Ishikawa (cell line): ENCODE data around the gene PAK6.

Experiments
- CEBPB ChIP-seq: IDR thresholded peaks from 2 replicates; pipeline ENCODE4 v1.6.1; 2012
- CREB1 ChIP-seq: IDR thresholded peaks from 2 replicates; pipeline ENCODE4 v1.6.1; 2012; ENCODE audit warnings: low read depth
- EGR1 ChIP-seq: IDR thresholded peaks from 2 replicates; pipeline ENCODE4 v1.6.1; 2012
- EP300 ChIP-seq: IDR thresholded peaks from 2 replicates; pipeline ENCODE4 v1.6.1; 2012; ENCODE audit warnings: borderline replicate concordance
- FOXM1 ChIP-seq: IDR thresholded peaks from 2 replicates; pipeline ENCODE4 v1.6.1; 2012; ENCODE audit warnings: low read depth, borderline replicate concordance
- NFIC ChIP-seq: IDR thresholded peaks from 2 replicates; pipeline ENCODE4 v1.6.1; 2012
- RAD21 ChIP-seq: IDR thresholded peaks from 2 replicates; pipeline ENCODE4 v1.6.1; 2012; ENCODE audit warnings: low read depth
- TAF1 ChIP-seq: IDR thresholded peaks from 2 replicates; pipeline ENCODE4 v1.6.1; 2012; ENCODE audit warnings: low read depth, mild to moderate bottlenecking
- TCF12 ChIP-seq: IDR thresholded peaks from 2 replicates; pipeline ENCODE4 v1.6.1; 2012; ENCODE audit warnings: low read depth
- TEAD4 ChIP-seq: IDR thresholded peaks from 2 replicates; pipeline ENCODE4 v1.6.1; 2012
- YY1 ChIP-seq: IDR thresholded peaks from 2 replicates; pipeline ENCODE4 v1.6.1; 2012; ENCODE audit warnings: low read depth
- ZBTB7A ChIP-seq: IDR thresholded peaks from 2 replicates; pipeline ENCODE4 v1.6.1; 2012; ENCODE audit warnings: low read depth
- TF ChIP-seq, protein P1 (sequence below): IDR thresholded peaks from 2 replicates; pipeline ENCODE4 v1.6.1; 2012
- TF ChIP-seq, protein P2 (sequence below): IDR thresholded peaks from 2 replicates; pipeline ENCODE4 v1.6.1; 2012; ENCODE audit warnings: low read depth, mild to moderate bottlenecking
- TF ChIP-seq, protein P3 (sequence below): IDR thresholded peaks from 2 replicates; pipeline ENCODE4 v1.6.1; 2012

PAK6 gene

DNA sequence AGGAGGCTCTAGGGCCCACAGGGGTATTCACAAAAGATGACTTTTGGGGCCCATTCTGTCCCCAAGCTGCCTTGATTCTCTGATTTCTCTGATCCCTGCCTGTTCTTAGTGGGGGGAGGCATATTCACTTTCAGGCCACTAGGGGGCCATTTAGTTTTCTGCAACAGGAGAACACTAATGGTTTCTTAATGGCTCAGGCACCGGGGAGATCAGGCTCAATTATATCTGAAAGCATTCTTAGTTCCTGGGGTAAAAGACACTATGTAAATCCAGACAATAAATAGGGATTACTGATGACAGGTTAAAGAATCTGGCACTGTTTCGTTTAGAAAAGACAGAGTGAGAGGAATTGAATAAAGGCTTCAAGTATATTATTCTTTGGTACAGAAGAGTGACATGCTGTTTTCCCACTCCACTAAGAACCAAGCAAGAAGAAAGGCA lies 82.1 kb downstream of the PAK6 start:
- TF ChIP-seq EGR1 (no peak), RAD21 (peak; percentile 67)

DNA sequence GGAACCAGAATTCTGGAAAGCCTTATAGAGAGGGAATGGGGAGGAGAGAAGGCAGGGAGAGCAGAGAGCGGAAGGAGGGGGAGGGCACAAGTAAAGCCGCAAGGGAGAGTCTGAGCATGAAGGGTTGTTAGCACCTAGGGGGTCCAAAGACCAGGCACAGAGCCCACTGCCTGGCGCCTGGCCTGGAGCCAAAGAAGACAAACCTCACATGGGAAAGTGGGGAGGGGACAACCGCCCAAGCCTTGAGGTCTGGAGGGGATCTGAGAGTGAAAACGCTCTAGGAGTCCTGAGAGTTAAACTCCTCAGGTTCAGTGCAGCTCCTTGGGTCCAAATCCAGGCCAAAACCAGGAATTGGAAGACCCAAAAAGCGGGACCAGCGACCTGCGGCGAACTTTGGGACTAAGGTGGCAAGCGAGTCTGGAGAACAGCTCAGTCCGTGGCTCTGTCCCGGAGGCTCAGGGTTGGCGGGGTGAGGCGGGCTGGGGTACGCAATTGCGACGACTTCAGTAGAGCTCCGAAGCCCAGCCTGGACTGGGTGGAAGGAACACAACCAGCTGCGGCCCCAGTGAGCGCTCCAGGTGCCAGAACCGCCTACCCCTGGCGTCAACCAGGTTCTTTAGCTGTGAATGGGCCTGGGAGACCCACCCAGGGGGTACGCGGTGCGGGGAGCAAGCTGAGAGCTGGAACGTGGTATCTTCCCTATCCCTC lies 83.8 kb downstream of the PAK6 start:
- TF ChIP-seq NFIC: no peak; the same call in 1 of the 2 replicates
- no peak for TF ChIP-seq TAF1
- no peak for TF ChIP-seq RAD21
- TF ChIP-seq TEAD4: no peak
- TF ChIP-seq CEBPB: no peak
- TF ChIP-seq, protein P1, sequence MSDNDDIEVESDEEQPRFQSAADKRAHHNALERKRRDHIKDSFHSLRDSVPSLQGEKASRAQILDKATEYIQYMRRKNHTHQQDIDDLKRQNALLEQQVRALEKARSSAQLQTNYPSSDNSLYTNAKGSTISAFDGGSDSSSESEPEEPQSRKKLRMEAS: no peak
- TF ChIP-seq, protein P2, sequence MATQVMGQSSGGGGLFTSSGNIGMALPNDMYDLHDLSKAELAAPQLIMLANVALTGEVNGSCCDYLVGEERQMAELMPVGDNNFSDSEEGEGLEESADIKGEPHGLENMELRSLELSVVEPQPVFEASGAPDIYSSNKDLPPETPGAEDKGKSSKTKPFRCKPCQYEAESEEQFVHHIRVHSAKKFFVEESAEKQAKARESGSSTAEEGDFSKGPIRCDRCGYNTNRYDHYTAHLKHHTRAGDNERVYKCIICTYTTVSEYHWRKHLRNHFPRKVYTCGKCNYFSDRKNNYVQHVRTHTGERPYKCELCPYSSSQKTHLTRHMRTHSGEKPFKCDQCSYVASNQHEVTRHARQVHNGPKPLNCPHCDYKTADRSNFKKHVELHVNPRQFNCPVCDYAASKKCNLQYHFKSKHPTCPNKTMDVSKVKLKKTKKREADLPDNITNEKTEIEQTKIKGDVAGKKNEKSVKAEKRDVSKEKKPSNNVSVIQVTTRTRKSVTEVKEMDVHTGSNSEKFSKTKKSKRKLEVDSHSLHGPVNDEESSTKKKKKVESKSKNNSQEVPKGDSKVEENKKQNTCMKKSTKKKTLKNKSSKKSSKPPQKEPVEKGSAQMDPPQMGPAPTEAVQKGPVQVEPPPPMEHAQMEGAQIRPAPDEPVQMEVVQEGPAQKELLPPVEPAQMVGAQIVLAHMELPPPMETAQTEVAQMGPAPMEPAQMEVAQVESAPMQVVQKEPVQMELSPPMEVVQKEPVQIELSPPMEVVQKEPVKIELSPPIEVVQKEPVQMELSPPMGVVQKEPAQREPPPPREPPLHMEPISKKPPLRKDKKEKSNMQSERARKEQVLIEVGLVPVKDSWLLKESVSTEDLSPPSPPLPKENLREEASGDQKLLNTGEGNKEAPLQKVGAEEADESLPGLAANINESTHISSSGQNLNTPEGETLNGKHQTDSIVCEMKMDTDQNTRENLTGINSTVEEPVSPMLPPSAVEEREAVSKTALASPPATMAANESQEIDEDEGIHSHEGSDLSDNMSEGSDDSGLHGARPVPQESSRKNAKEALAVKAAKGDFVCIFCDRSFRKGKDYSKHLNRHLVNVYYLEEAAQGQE: no peak

DNA sequence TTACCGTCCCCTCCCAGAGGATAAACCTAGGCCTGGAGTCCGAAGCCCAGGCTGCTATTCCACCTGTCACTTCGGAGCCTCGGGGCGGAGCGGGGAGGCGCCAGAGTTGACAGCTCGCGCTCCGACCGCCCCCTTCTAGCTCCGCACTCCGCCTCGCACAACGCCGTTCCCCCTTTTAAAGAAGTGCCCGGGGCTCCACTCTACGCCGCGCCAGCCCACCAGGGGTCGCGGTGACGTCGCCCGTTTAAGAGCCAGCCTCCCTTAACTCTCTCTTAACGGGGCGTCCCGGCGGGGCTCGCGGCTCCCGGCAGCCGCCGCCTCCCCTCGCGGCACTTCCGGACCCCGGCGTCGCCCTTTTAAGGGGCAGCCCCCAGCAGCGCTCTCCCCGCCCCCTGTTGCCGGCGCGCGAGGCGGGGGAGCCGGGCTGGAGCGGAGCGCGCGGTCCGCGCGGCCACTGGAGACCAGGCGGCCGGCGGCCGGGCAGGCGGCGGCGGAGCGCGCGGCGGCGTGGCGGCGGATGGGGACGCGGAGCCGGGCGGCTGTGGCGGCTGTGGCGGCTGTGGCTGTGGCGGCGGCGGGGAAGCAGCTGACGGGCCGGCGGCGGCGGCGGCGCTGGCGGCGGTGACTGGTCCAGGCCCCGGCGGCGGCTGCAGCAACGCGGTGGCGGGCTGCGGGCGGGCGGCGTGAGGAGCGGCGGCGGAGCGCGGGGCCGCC lies 84.5 kb downstream of the PAK6 start, which contains the start of gene INAFM2:
INAFM2 (plus strand) TSS at position 454 of the 714 bp plus-strand sequence. CDS start 364 bp downstream, outside the sequence.
- peak; percentile 33; the same call in 1 of the 2 replicates for TF ChIP-seq TCF12
- TF ChIP-seq, protein P3, sequence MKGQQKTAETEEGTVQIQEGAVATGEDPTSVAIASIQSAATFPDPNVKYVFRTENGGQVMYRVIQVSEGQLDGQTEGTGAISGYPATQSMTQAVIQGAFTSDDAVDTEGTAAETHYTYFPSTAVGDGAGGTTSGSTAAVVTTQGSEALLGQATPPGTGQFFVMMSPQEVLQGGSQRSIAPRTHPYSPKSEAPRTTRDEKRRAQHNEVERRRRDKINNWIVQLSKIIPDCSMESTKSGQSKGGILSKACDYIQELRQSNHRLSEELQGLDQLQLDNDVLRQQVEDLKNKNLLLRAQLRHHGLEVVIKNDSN: no peak
- TF ChIP-seq, protein P1: peak; percentile 81
- no peak for TF ChIP-seq RAD21
- TF ChIP-seq, protein P2: no peak
- TF ChIP-seq TAF1: peak; percentile 4; the same call in 1 of the 2 replicates
- peak; percentile 63; the same call in 1 of the 2 replicates for TF ChIP-seq ZBTB7A
- TF ChIP-seq NFIC: no peak

DNA sequence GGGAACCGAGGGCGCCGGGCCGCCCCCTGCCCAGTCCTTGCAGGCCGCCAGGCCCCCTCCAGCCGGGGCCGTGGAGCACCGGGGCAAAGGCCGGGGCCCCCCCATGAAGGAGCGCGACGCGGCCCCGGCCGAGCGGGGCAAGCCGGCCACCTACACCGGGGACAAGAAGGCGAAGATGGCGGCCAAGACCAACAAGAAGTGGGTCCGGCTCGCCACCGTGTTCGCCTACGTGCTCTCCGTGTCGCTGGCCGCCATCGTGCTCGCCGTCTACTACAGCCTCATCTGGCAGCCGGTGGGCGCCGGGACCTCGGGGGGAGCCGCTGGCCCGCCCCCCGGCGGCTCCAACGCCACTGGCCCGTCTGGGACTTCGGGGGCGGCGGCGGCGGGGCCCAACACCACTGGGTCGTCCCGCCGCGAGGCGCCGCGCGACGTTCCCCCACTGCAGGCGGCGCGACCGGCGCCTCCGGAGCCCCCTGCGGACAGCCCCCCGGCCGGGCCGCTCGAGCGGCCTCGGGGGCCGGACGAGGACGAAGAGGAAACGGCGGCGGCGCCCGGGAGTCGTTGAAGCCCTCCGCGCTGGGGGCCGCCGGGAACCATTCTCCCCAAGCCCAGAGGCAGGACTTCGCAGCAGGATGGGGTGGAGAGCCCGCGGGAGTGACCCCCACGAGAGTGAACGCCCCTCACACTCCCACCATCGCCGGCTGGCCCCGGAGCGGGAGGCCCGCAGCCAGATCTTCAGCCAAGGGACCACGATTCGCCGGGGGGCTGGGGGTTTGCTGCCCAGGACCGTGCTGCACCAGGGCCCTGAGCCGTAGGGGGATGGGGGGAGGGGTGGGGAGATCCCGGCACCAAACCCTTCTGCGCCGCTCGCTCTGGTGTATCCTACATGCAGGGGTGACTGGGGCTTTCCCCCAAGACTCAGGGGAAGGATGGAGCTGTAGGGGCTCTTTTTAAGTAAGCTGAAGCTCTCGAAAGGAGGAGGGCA lies 85.4 kb downstream of the PAK6 start:
- no peak for TF ChIP-seq NFIC
- no peak for TF ChIP-seq CEBPB
- TF ChIP-seq TCF12: no peak
- TF ChIP-seq YY1: peak; percentile 82
- TF ChIP-seq ZBTB7A: no peak; the same call in 1 of the 2 replicates
- TF ChIP-seq, protein P1: no peak
- TF ChIP-seq TAF1: peak; percentile 36; the same call in 1 of the 2 replicates
- TF ChIP-seq, protein P3: no peak
- TF ChIP-seq CREB1: no peak
- TF ChIP-seq TEAD4: no peak
- no peak for TF ChIP-seq FOXM1
- TF ChIP-seq RAD21: no peak
- TF ChIP-seq EGR1: no peak
- TF ChIP-seq EP300: no peak

DNA sequence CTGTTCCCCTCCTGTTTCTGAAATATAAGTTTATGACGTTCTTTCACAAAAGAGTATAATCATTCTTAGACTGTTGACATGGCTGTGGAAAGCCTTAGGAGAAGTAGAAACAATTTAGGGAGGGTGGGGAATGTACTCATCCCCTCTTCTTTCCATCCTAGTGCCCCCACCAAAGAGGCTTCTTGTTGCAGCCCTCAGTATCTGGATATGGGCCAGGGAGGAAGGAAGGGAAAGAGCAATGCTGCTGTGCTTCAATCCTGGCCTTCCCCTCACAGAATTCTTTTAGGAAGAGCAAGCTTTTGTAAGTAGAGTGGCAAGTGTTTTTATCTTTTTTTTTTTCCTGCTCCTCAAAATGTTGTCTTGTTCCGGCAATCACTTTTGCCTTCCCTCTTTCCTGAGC lies 86.3 kb downstream of the PAK6 start:
- TF ChIP-seq RAD21: no peak
- no peak for TF ChIP-seq ZBTB7A
- TF ChIP-seq, protein P1: no peak
- TF ChIP-seq, protein P2: no peak
- no peak for TF ChIP-seq FOXM1
- no peak for TF ChIP-seq CREB1
- TF ChIP-seq, protein P3: no peak
- no peak for TF ChIP-seq TEAD4
- no peak for TF ChIP-seq NFIC
- TF ChIP-seq YY1: no peak
- no peak for TF ChIP-seq TCF12
- no peak for TF ChIP-seq EP300
- TF ChIP-seq TAF1: no peak
